Fibroblast of lung (primary cell): Measurements from ENCODE around the gene MYL3.

Experiments
- CTCF ChIP-seq, 2 donors: IDR thresholded peaks in 1 of 2; conservative IDR thresholded peaks in 1 of 2; 1 replicate in 1 of 2; 2 replicates in 1 of 2; pipeline ENCODE4 v1.5.1; 2011 to 2012; ENCODE audit warnings: low read length in 2 of 2, control low read depth in 1 of 2, inconsistent platforms in 1 of 2, low read depth in 1 of 2, mild to moderate bottlenecking in 1 of 2
- EZH2 ChIP-seq: IDR thresholded peaks from 2 replicates; pipeline ENCODE4 v1.5.1; 2012; ENCODE audit warnings: low read length, control low read depth, mild to moderate bottlenecking; ENCODE audit errors: missing control alignments

GRCh38 chr3:46907271-46907670 lies 44.0 kb upstream of the MYL3 start:
- TF ChIP-seq CTCF (conservative IDR thresholded peaks at IDR 0.05 in 1 of 2, IDR thresholded peaks at IDR 0.05 in 1 of 2; ENCODE audit: low read depth in 1 of 2, low read length in 2 of 2): no peak
- TF ChIP-seq EZH2: no peak
